Middle frontal gyrus (tissue), 1 donor: ENCODE results near the gene CCDC88B.
"Not testable (repeated sequence)": the region's sequence is repeated elsewhere in the genome, so short reads cannot be mapped to it uniquely, and the experiment has no call there.

ENCODE experiments used
- DNase-seq: peaks from one replicate; pipeline ENCODE4 v3.0.0-alpha.2; 2015; ENCODE audit warnings: low spot score; ENCODE audit errors: extremely low spot score

Gene CCDC88B

GRCh38 chr11:64305075-64305690 is 34.8 kb upstream of the CCDC88B start, which contains the start of gene ESRRA:
TSS of gene ESRRA (plus strand) at chr11:64305524. CDS start at chr11:64307180, 1,656 bp downstream.
- peak; percentile 97 for DNase-seq

- no peak for DNase-seq
Measured at GRCh38 chr11:64305691-64306562, 34.1 kb upstream of the CCDC88B start.

- DNase-seq = no peak
Measured at GRCh38 chr11:64306563-64306875, 33.5 kb upstream of the CCDC88B start.

- DNase-seq = no peak
Measured at GRCh38 chr11:64306876-64307622, 33.0 kb upstream of the CCDC88B start.

- not testable (repeated sequence) for DNase-seq
Measured at GRCh38 chr11:64307795-64308194, 32.2 kb upstream of the CCDC88B start.

- no peak for DNase-seq
Measured at GRCh38 chr11:64312947-64313346, 27.1 kb upstream of the CCDC88B start.

- DNase-seq = no peak
Measured at GRCh38 chr11:64313491-64314145, 26.4 kb upstream of the CCDC88B start.

- no peak for DNase-seq
Measured at GRCh38 chr11:64314146-64314804, 25.7 kb upstream of the CCDC88B start.

- no peak for DNase-seq
Measured at GRCh38 chr11:64314805-64315561, 25.0 kb upstream of the CCDC88B start.

GRCh38 chr11:64315667-64316526 is 24.1 kb upstream of the CCDC88B start:
- DNase-seq = not testable (repeated sequence)

GRCh38 chr11:64316672-64317324 is 23.2 kb upstream of the CCDC88B start:
- DNase-seq = no peak

GRCh38 chr11:64317325-64317960 is 22.6 kb upstream of the CCDC88B start, which contains the start of gene TRMT112:
TSS of gene TRMT112 (minus strand) at chr11:64317559. CDS start at chr11:64317526, 33 bp downstream.
- DNase-seq = peak; percentile 94

- DNase-seq = peak; percentile 95
Measured at GRCh38 chr11:64317961-64318765, 21.8 kb upstream of the CCDC88B start, which contains the start of gene PRDX5. TSS of gene PRDX5 (plus strand) at chr11:64318121. CDS start at chr11:64318216, 95 bp downstream.

GRCh38 chr11:64318766-64319761 is 20.9 kb upstream of the CCDC88B start:
- DNase-seq = no peak

GRCh38 chr11:64320556-64320955 is 19.4 kb upstream of the CCDC88B start:
- no peak for DNase-seq

GRCh38 chr11:64321026-64321425 is 19.0 kb upstream of the CCDC88B start:
- DNase-seq = no peak
